H9 (cell line): ENCODE results near the gene LRP1B. TPM values are rescaled to one million over a fixed set of nuclear protein-coding genes. Genes with fewer than 3 reads are reported as not detected.

Source experiments
- DNase-seq: peaks from one replicate; pipeline ENCODE4 v3.0.0-alpha.2; 2017
- H2AFZ ChIP-seq: one replicate; pipeline ENCODE4 v1.6.1; 2013; ENCODE audit warnings: mild to moderate bottlenecking, low read length, control low read depth, moderate library complexity
- H2AK5ac ChIP-seq: 2 replicates; pipeline ENCODE4 v1.6.1; 2013; ENCODE audit warnings: low read length, control low read depth, mixed read lengths; ENCODE audit not compliant: insufficient read length
- H2BK120ac ChIP-seq: one replicate; pipeline ENCODE4 v1.6.1; 2013; ENCODE audit warnings: low read depth, mild to moderate bottlenecking, low read length, control low read depth, inconsistent platforms; ENCODE audit not compliant: poor library complexity, severe bottlenecking
- H2BK12ac ChIP-seq: 2 replicates; pipeline ENCODE4 v1.6.1; 2013; ENCODE audit warnings: low read length, control low read depth, mixed read lengths, low read depth; ENCODE audit not compliant: insufficient read length
- H2BK15ac ChIP-seq: 2 replicates; pipeline ENCODE4 v1.6.1; 2013; ENCODE audit warnings: low read depth, low read length, control low read depth
- H2BK20ac ChIP-seq: one replicate; pipeline ENCODE4 v1.6.1; 2013; ENCODE audit warnings: low read depth, mild to moderate bottlenecking, low read length, control low read depth, inconsistent platforms; ENCODE audit not compliant: poor library complexity, severe bottlenecking
- H2BK5ac ChIP-seq: 2 replicates; pipeline ENCODE4 v1.6.1; 2013; ENCODE audit warnings: low read length, control low read depth, mixed read lengths; ENCODE audit not compliant: insufficient read length
- H3K14ac ChIP-seq: 2 replicates; pipeline ENCODE4 v1.6.1; 2013; ENCODE audit warnings: low read length, control low read depth; ENCODE audit not compliant: insufficient read depth
- H3K18ac ChIP-seq: 2 replicates; pipeline ENCODE4 v1.6.1; 2013; ENCODE audit warnings: low read depth, mild to moderate bottlenecking, mixed read lengths, low read length, control low read depth; ENCODE audit not compliant: insufficient read length
- H3K23ac ChIP-seq: 2 replicates; pipeline ENCODE4 v1.6.1; 2013; ENCODE audit warnings: low read length, control low read depth, mixed read lengths, low read depth; ENCODE audit not compliant: insufficient read length
- H3K23me2 ChIP-seq: 2 replicates; pipeline ENCODE4 v1.6.1; 2013; ENCODE audit warnings: low read depth, mild to moderate bottlenecking, mixed read lengths, low read length, control low read depth; ENCODE audit not compliant: insufficient read length, poor library complexity, severe bottlenecking
- H3K27ac ChIP-seq: 2 replicates; pipeline ENCODE4 v1.5.1; 2013; ENCODE audit warnings: low read length, control low read depth, mixed read lengths, low read depth; ENCODE audit not compliant: insufficient read length
- H3K27me3 ChIP-seq: 2 replicates; pipeline ENCODE4 v1.6.1; 2013; ENCODE audit warnings: low read length, control low read depth, inconsistent platforms; ENCODE audit not compliant: insufficient read depth
- H3K4ac ChIP-seq: 2 replicates; pipeline ENCODE4 v1.6.1; 2013; ENCODE audit warnings: low read depth, mild to moderate bottlenecking, control low read depth, inconsistent platforms, low read length, moderate library complexity
- H3K4me1 ChIP-seq: 2 replicates; pipeline ENCODE4 v1.6.1; 2013; ENCODE audit warnings: low read length, control low read depth, inconsistent platforms; ENCODE audit not compliant: insufficient read depth
- H3K4me2 ChIP-seq: 2 replicates; pipeline ENCODE4 v1.6.1; 2013; ENCODE audit warnings: low read length, control low read depth, mixed read lengths; ENCODE audit not compliant: insufficient read length, insufficient read depth
- H3K56ac ChIP-seq: 2 replicates; pipeline ENCODE4 v1.6.1; 2013; ENCODE audit warnings: low read depth, mild to moderate bottlenecking, mixed read lengths, low read length, control low read depth; ENCODE audit not compliant: insufficient read length
- H3K79me1 ChIP-seq: 2 replicates; pipeline ENCODE4 v1.6.1; 2013; ENCODE audit warnings: low read depth, mild to moderate bottlenecking, moderate library complexity, low read length, control low read depth, inconsistent platforms; ENCODE audit not compliant: insufficient read depth, poor library complexity, severe bottlenecking
- H3K79me2 ChIP-seq: 2 replicates; pipeline ENCODE4 v1.6.1; 2013; ENCODE audit warnings: low read length, control low read depth, inconsistent platforms; ENCODE audit not compliant: insufficient read depth
- H3K9ac ChIP-seq: 2 replicates; pipeline ENCODE4 v1.6.1; 2013; ENCODE audit warnings: low read length, control low read depth, mixed read lengths; ENCODE audit not compliant: insufficient read length; ENCODE audit errors: extremely low read depth
- H3K9me3 ChIP-seq: one replicate; pipeline ENCODE4 v1.6.1; 2013; ENCODE audit warnings: low read depth, low read length, inconsistent platforms; ENCODE audit not compliant: control insufficient read depth
- H3T11ph ChIP-seq: one replicate; pipeline ENCODE4 v1.6.1; 2013; ENCODE audit warnings: mild to moderate bottlenecking, low read length, control low read depth, inconsistent platforms
- H4K20me1 ChIP-seq: one replicate; pipeline ENCODE4 v1.6.1; 2013; ENCODE audit not compliant: control insufficient read depth, insufficient read length, insufficient read depth
- H4K5ac ChIP-seq: 2 replicates; pipeline ENCODE4 v1.6.1; 2013; ENCODE audit warnings: low read depth, mild to moderate bottlenecking, mixed read lengths, low read length, control low read depth; ENCODE audit not compliant: insufficient read length
- H4K8ac ChIP-seq: replicated peaks from 2 replicates; pipeline ENCODE4 v1.6.1; 2013; ENCODE audit warnings: low read length, control low read depth, mixed read lengths, low read depth; ENCODE audit not compliant: insufficient read length
- H4K91ac ChIP-seq: 2 replicates; pipeline ENCODE4 v1.6.1; 2013; ENCODE audit warnings: low read depth, mild to moderate bottlenecking, moderate library complexity, mixed read lengths, low read length, control low read depth; ENCODE audit not compliant: insufficient read length
- H3K27ac Mint-ChIP-seq, 3 experiments: 2 replicates in 2 of 3; 3 replicates in 1 of 3; pipeline ENCODE4 v1.8.0; 2020 to 2021; ENCODE audit warnings: mixed read lengths in 3 of 3, mild to moderate bottlenecking in 1 of 3, moderate library complexity in 1 of 3
- H3K27me3 Mint-ChIP-seq: 2 replicates; pipeline ENCODE4 v1.8.0; 2021; ENCODE audit warnings: low read depth, mild to moderate bottlenecking, moderate library complexity, mixed read lengths
- H3K36me3 Mint-ChIP-seq, 3 experiments: 2 replicates in 2 of 3; 3 replicates in 1 of 3; pipeline ENCODE4 v1.8.0; 2020 to 2021; ENCODE audit warnings: low read depth in 3 of 3, mixed read lengths in 3 of 3; ENCODE audit not compliant: insufficient read depth in 1 of 3
- H3K4me1 Mint-ChIP-seq, 2 experiments: 2 replicates each; pipeline ENCODE4 v1.8.0; 2020; ENCODE audit warnings: mixed read lengths in 2 of 2
- H3K4me3 Mint-ChIP-seq, 2 experiments: 2 replicates in 1 of 2; 3 replicates in 1 of 2; pipeline ENCODE4 v1.8.0; 2020 to 2021; ENCODE audit warnings: mild to moderate bottlenecking in 2 of 2, mixed read lengths in 2 of 2, moderate library complexity in 1 of 2
- H3K9me3 Mint-ChIP-seq, 2 experiments: 2 replicates in 1 of 2; 3 replicates in 1 of 2; pipeline ENCODE4 v1.8.0; 2020; ENCODE audit warnings: mild to moderate bottlenecking in 2 of 2, mixed read lengths in 2 of 2, moderate library complexity in 1 of 2
- CTCF ChIP-seq: fragments of 200-600 bp; sonication (generic); conservative IDR thresholded peaks from 3 replicates; pipeline ENCODE4 v1.8.0; 2021; ENCODE audit warnings: antibody characterized with exemption, mild to moderate bottlenecking
- WGBS: extraction: QIAGEN DNeasy Blood & Tissue Kit; methylation state at CpG from one replicate; pipeline ENCODE4 v1.1.7; 2013; ENCODE audit warnings: missing lambda C conversion rate, low lambda C conversion rate, mixed read lengths; ENCODE audit not compliant: insufficient read length; ENCODE audit errors: extremely low coverage; 5-methylcytosine and 5-hydroxymethylcytosine counted together
- total RNA-seq: library from RNA; stranded (reverse); gene quantifications from 2 replicates; pipeline ENCODE4 v1.2.1, GENCODE V29; 2021

Gene LRP1B
- total RNA-seq, 1 experiment from 2014 or later: not detected

GRCh38 chr2:140711867-140712266 lies 1418.9 kb downstream of the LRP1B start:
- H3K27ac Mint-ChIP-seq: no peak overlapping the region
- Histone ChIP-seq H3K4me2 (no peak overlapping the region), H3K4me1 (no peaks in the 10 kb centered on the region), H3K23me2 (no peaks in the 10 kb centered on the region), H3K9me3 (no peaks in the 10 kb centered on the region), H4K20me1 (no peaks in the 10 kb centered on the region), H3K14ac (no peak overlapping the region), H2BK120ac (no peak overlapping the region), H3K23ac (no peak overlapping the region), H2BK20ac (no peak overlapping the region), H3K27ac (no peak overlapping the region), H3T11ph (no peak overlapping the region), H4K5ac (no peak overlapping the region), H3K9ac (no peak overlapping the region), H3K27me3 (no peaks in the 10 kb centered on the region), H4K8ac (no peak overlapping the region), H3K79me1 (no peaks in the 10 kb centered on the region), H2BK5ac (no peak overlapping the region), H3K56ac (no peak overlapping the region), H2BK12ac (no peak overlapping the region), H3K4ac (no peak overlapping the region), H2AFZ (no peak overlapping the region), H3K18ac (no peak overlapping the region), H2AK5ac (no peak overlapping the region), H4K91ac (no peak overlapping the region), H2BK15ac (no peak overlapping the region), H3K79me2 (no peaks in the 10 kb centered on the region)
- WGBS: no CpG with 5 or more reads among the region's 3 CpGs
- TF ChIP-seq CTCF: no peak
- H3K9me3 Mint-ChIP-seq: no peaks in the 10 kb centered on the region
- no peak for DNase-seq
- no peaks in the 10 kb centered on the region for H3K27me3 Mint-ChIP-seq
- no peaks in the 10 kb centered on the region for H3K36me3 Mint-ChIP-seq
- H3K4me1 Mint-ChIP-seq: no peaks in the 10 kb centered on the region
- H3K4me3 Mint-ChIP-seq: no peak overlapping the region
